Neuronal stem cell (in vitro differentiated cells): ENCODE measurements around the gene TBC1D25.

Source experiments
- DNase-seq: peaks from one replicate; pipeline ENCODE4 v3.0.0-alpha.2; 2013; ENCODE audit warnings: low spot score
- H2AFZ ChIP-seq: one replicate; pipeline ENCODE4 v1.6.1; 2013; ENCODE audit warnings: mild to moderate bottlenecking, low read length, inconsistent platforms
- H2AK5ac ChIP-seq: 2 replicates; pipeline ENCODE4 v1.6.1; 2013; ENCODE audit warnings: low read depth, mild to moderate bottlenecking, inconsistent platforms, low read length, moderate library complexity, mixed read lengths
- H2BK120ac ChIP-seq: 2 replicates; pipeline ENCODE4 v1.6.1; 2013; ENCODE audit warnings: low read depth, mild to moderate bottlenecking, inconsistent platforms, low read length, moderate library complexity, mixed read lengths
- H2BK12ac ChIP-seq: one replicate; pipeline ENCODE4 v1.6.1; 2013; ENCODE audit warnings: low read length, inconsistent platforms
- H2BK15ac ChIP-seq: 2 replicates; pipeline ENCODE4 v1.6.1; 2013; ENCODE audit warnings: mild to moderate bottlenecking, low read length, inconsistent platforms, mixed read lengths
- H2BK5ac ChIP-seq: one replicate; pipeline ENCODE4 v1.6.1; 2013; ENCODE audit warnings: inconsistent platforms, mild to moderate bottlenecking, low read length, moderate library complexity
- H3K14ac ChIP-seq: one replicate; pipeline ENCODE4 v1.6.1; 2013; ENCODE audit warnings: low read length, inconsistent platforms
- H3K18ac ChIP-seq: 2 replicates; pipeline ENCODE4 v1.6.1; 2013; ENCODE audit warnings: low read length, inconsistent platforms
- H3K23ac ChIP-seq: 2 replicates; pipeline ENCODE4 v1.6.1; 2013; ENCODE audit warnings: low read depth, mild to moderate bottlenecking, mixed read lengths, low read length, inconsistent platforms; ENCODE audit not compliant: poor library complexity
- H3K27ac ChIP-seq: replicated peaks from 3 replicates; pipeline ENCODE4 v1.5.1; 2013; ENCODE audit warnings: low read length, inconsistent platforms
- H3K27me3 ChIP-seq, 3 experiments: 2 replicates each; pipeline ENCODE4 v1.6.1; 2013; ENCODE audit warnings: low read length in 3 of 3, mild to moderate bottlenecking in 2 of 3, inconsistent platforms in 1 of 3, low read depth in 1 of 3, mixed read lengths in 1 of 3, moderate library complexity in 1 of 3; ENCODE audit not compliant: control insufficient read depth in 3 of 3, insufficient read depth in 3 of 3
- H3K36me3 ChIP-seq, 2 donors: replicated peaks in 1 of 2; 2 replicates each; pipeline ENCODE4 v1.6.1; 2013; ENCODE audit warnings: low read length in 2 of 2; ENCODE audit not compliant: control insufficient read depth in 2 of 2, insufficient read depth in 2 of 2
- H3K4ac ChIP-seq: 2 replicates; pipeline ENCODE4 v1.6.1; 2013; ENCODE audit warnings: inconsistent platforms, mild to moderate bottlenecking, low read length, moderate library complexity
- H3K4me1 ChIP-seq, 2 donors: 1 replicate in 1 of 2; 2 replicates in 1 of 2; pipeline ENCODE4 v1.6.1; 2013; ENCODE audit warnings: low read length in 2 of 2, low read depth in 1 of 2; ENCODE audit not compliant: control insufficient read depth in 2 of 2, insufficient read depth in 1 of 2
- H3K4me2 ChIP-seq: one replicate; pipeline ENCODE4 v1.6.1; 2013; ENCODE audit warnings: mild to moderate bottlenecking, low read length, inconsistent platforms; ENCODE audit not compliant: insufficient read depth, poor library complexity, severe bottlenecking
- H3K4me3 ChIP-seq, 2 donors: 2 replicates each; pipeline ENCODE4 v1.5.1; 2013; ENCODE audit warnings: low read length in 2 of 2, mild to moderate bottlenecking in 2 of 2, inconsistent platforms in 1 of 2, moderate library complexity in 1 of 2
- H3K79me1 ChIP-seq: one replicate; pipeline ENCODE4 v1.6.1; 2013; ENCODE audit warnings: low read depth, mild to moderate bottlenecking, inconsistent platforms, low read length, moderate library complexity
- H3K9ac ChIP-seq: one replicate; pipeline ENCODE4 v1.6.1; 2013; ENCODE audit warnings: mild to moderate bottlenecking, low read depth, low read length, inconsistent platforms; ENCODE audit not compliant: poor library complexity
- H3K9me3 ChIP-seq, 2 donors: replicated peaks in 1 of 2; 2 replicates each; pipeline versions ENCODE3 to v1.6.1; 2013; ENCODE audit warnings: low read length in 2 of 2, mild to moderate bottlenecking in 2 of 2, inconsistent platforms in 1 of 2, low read depth in 1 of 2, mixed read lengths in 1 of 2, moderate library complexity in 1 of 2; ENCODE audit not compliant: control insufficient read depth in 2 of 2, insufficient read depth in 1 of 2
- H4K8ac ChIP-seq: one replicate; pipeline ENCODE4 v1.6.1; 2013; ENCODE audit warnings: low read depth, mild to moderate bottlenecking, inconsistent platforms, low read length, moderate library complexity
- H4K91ac ChIP-seq: one replicate; pipeline ENCODE4 v1.6.1; 2013; ENCODE audit warnings: low read length, low read depth, mild to moderate bottlenecking, inconsistent platforms; ENCODE audit not compliant: poor library complexity
- WGBS, 2 donors: extraction: QIAGEN DNeasy Blood & Tissue Kit; methylation state at CpG; one replicate each; pipeline ENCODE4 v1.1.7; 2013; ENCODE audit warnings: missing lambda C conversion rate in 2 of 2, mixed read lengths in 1 of 2; ENCODE audit not compliant: insufficient read length in 2 of 2, insufficient replicate concordance in 1 of 2; ENCODE audit errors: extremely low coverage in 2 of 2; 5-methylcytosine and 5-hydroxymethylcytosine counted together

TBC1D25 gene

DNA sequence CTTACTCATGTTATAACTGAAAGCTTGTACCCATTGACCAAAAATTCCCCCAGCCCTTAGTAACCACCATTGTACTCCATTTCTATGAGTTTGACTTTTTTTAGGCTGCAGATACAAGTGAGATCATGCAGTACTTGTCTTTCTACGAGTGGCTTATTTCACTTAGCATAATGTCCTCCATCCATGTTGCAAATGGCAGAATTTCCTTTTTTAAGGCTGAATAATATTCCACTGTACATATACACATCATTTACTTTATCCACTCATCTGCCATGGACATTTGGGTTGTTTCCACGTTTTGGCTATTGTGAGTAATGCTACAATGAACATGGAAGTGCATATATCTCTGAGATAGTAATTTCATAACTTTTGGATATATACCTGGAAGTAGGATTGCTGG, 45.2 kb downstream of the TBC1D25 start:
- no peak overlapping the region for H3K23ac ChIP-seq

DNA sequence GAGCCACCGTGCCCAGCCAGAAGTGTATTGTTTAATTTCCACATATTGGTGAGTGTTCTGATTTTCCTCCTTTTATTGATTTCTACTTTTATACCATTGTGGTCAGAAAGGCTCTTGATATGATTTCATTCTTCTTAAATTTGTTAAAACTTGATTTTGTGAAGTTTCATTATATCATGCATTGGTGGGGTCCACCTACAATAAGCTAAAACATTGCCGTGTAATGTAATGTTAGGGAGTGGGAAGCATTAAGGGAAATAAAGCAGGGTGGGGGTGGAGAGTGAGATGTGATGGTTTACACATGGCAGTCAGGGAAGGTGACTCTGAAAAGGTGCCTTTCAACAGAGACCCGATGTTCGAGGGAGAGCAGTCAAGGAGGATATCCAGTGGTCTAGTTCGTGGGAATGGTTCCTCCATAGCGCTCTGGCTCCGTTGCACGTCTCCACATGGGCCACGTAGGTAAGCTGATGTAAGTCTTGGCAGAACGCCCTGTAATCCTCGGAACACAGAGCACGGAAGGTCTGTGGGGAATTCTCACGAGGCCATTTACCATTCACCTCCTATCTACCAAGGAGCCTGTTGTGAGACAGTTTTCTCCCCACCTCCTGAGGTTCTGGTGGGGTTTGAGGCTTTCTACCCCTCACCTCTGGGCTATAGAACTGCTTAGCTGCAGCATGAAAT, 50.1 kb downstream of the TBC1D25 start:
- H3K4me2 ChIP-seq, result no peak overlapping the region
- no peak overlapping the region for H3K18ac ChIP-seq
- no peak overlapping the region for H3K14ac ChIP-seq
- H2BK15ac ChIP-seq, result no peak overlapping the region
- no peak overlapping the region for H4K91ac ChIP-seq
- no peak overlapping the region for H3K27ac ChIP-seq
- H3K9ac ChIP-seq, result no peak overlapping the region
- H3K4me1 ChIP-seq, result no peaks in the 10 kb centered on the region
- DNase-seq, result no peak
- no peak overlapping the region for H2AK5ac ChIP-seq
- H4K8ac ChIP-seq, result no peak overlapping the region
- WGBS, 2 donors, result no CpG with 5 or more reads among the region's 13 CpGs
- H2BK120ac ChIP-seq, result no peak overlapping the region
- no peaks in the 10 kb centered on the region for H3K9me3 ChIP-seq
- H3K4ac ChIP-seq, result no peak overlapping the region
- H2AFZ ChIP-seq, result no peak overlapping the region
- H3K36me3 ChIP-seq, result no peaks in the 10 kb centered on the region
- no peak overlapping the region for H3K4me3 ChIP-seq
- no peak overlapping the region for H3K23ac ChIP-seq
- no peak overlapping the region for H2BK5ac ChIP-seq
- no peaks in the 10 kb centered on the region for H3K79me1 ChIP-seq
- no peaks in the 10 kb centered on the region for H3K27me3 ChIP-seq
- H2BK12ac ChIP-seq, result no peak overlapping the region

More for the DNA sequence above, 45.2 kb downstream of the TBC1D25 start:
- Histone ChIP-seq H3K18ac (no peak overlapping the region), H3K79me1 (no peaks in the 10 kb centered on the region), H3K14ac (no peak overlapping the region), H2AFZ (no peak overlapping the region), H3K9ac (no peak overlapping the region), H3K4me2 (no peak overlapping the region), H2BK12ac (no peak overlapping the region), H3K27me3 (no peaks in the 10 kb centered on the region), H3K4me3 (no peak overlapping the region), H2BK5ac (no peak overlapping the region), H3K9me3 (no peaks in the 10 kb centered on the region), H4K8ac (no peak overlapping the region), H3K4ac (no peak overlapping the region), H2BK15ac (no peak overlapping the region), H3K4me1 (no peaks in the 10 kb centered on the region), H2AK5ac (no peak overlapping the region), H3K27ac (no peak overlapping the region), H4K91ac (no peak overlapping the region), H3K36me3 (peaks cover 0 to 5% of the 10 kb centered on the region in 2 donors), H2BK120ac (no peak overlapping the region)
- WGBS, 2 donors, result no CpG with 5 or more reads among the region's 2 CpGs
- DNase-seq, result no peak

DNA sequence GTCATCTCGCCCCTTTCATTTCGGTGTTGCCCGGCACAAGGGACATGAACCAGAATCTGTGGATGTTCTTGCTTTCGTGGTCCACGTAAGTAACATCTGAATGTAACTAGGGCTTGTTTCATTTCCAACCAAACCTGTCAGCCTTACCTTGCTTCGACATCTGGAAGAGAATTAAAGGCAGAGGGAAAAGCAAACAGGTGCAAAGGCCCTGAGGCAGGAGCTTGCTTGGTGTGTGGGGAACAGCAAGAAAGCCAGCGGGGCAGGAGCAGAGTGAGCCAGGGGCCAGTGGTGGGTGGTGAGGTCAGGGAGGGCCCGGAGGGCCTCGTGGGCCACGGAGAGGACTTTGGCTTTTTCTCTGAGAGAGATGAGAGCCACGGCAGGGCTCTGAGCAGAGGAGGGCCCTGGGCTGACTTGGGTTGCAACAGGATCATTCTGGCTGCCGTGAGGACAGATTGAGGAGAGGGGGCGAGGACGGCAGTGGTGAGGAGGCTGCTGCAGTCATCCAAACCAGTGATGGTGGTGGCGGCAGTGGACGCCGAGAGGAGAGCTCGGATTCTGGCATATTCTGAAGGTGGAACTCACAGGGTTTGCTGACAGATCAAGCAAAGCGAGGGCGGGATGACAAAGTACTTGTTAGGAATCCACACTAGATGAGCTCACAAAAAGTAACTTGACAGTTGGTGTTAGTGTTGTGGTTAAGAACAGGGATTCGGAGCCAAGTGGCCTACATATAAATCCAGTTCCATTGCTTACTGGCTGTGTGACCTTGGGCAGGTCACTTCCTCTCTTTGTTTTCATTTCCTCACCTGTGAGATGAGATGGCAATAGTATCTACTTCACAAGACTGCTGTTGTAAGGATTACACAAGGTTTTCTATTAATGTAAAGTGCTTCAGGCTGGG, 50.9 kb downstream of the TBC1D25 start:
- Histone ChIP-seq H3K14ac (no peak overlapping the region), H3K4me1 (no peaks in the 10 kb centered on the region)

DNA sequence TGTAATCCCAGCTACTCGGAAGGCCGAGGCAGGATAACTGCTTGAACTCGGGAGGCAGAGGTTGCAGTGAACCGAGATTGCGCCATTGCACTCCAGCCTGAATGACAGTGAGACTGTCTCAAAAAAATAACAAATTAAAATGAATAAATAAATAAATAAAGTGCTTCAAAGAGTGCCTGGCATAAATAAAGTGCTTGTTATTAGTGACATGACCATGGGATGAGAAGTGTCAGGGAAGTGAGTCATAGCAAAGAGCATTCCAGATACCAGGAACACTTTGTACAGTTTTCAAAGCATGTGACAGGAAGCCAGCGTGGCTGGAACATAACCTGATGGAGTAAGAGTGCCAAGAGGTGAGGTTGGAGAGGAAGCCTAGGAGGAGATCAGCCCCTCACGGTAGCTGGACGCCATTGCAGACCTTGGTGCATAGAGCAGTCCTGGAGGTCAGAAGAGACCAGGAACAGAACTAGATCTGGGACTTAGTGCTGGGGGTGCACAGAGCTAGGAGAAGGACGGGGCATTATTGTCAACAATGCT, 51.8 kb downstream of the TBC1D25 start:
- Histone ChIP-seq H2AFZ (peak overlapping the region; percentile 16), H3K9ac (no peak overlapping the region), H2BK120ac (no peak overlapping the region), H3K27ac (no peak overlapping the region), H3K27me3 (no peaks in the 10 kb centered on the region), H4K91ac (no peak overlapping the region), H3K9me3 (no peaks in the 10 kb centered on the region), H3K79me1 (no peaks in the 10 kb centered on the region), H2BK12ac (no peak overlapping the region), H3K36me3 (no peaks in the 10 kb centered on the region), H3K4me2 (no peak overlapping the region), H3K18ac (no peak overlapping the region), H3K4me3 (no peak overlapping the region), H2BK5ac (no peak overlapping the region), H3K14ac (no peak overlapping the region), H3K4me1 (no peaks in the 10 kb centered on the region), H2AK5ac (no peak overlapping the region), H2BK15ac (no peak overlapping the region), H3K23ac (no peak overlapping the region), H3K4ac (no peak overlapping the region), H4K8ac (no peak overlapping the region)
- DNase-seq, result no peak
- no CpG with 5 or more reads among the region's 9 CpGs for WGBS, 2 donors

More for the DNA sequence above, 50.9 kb downstream of the TBC1D25 start:
- Histone ChIP-seq H3K9ac (no peak overlapping the region), H3K23ac (no peak overlapping the region), H3K18ac (no peak overlapping the region), H3K4me2 (no peak overlapping the region), H2BK15ac (no peak overlapping the region), H3K79me1 (no peaks in the 10 kb centered on the region), H2BK5ac (no peak overlapping the region), H4K91ac (no peak overlapping the region), H2BK12ac (no peak overlapping the region), H2AFZ (no peak overlapping the region), H3K4me3 (no peak overlapping the region), H4K8ac (no peak overlapping the region), H3K9me3 (no peaks in the 10 kb centered on the region), H3K4ac (no peak overlapping the region), H2BK120ac (no peak overlapping the region), H3K27me3 (no peaks in the 10 kb centered on the region), H2AK5ac (no peak overlapping the region), H3K36me3 (no peaks in the 10 kb centered on the region), H3K27ac (no peak overlapping the region)
- WGBS, 2 donors, result no CpG with 5 or more reads among the region's 21 CpGs
- DNase-seq, result no peak
